Measurements from ENCODE around the gene SVEP1. TPM values are rescaled to one million over a fixed set of nuclear protein-coding genes. Genes with fewer than 3 reads are reported as not detected.
A peak's percentile ranks its signal among the peaks of the same experiment; 100 is the strongest.
"Not testable (repeated sequence)": the region's sequence is repeated elsewhere in the genome, so short reads cannot be mapped to it uniquely, and the experiment has no call there.

The SVEP1 gene
- polyA plus RNA-seq (2012; ENCODE audit: insufficient read depth, insufficient read length): not detected

- DNase-seq (ENCODE audit: low read depth, low spot score): no peak
- H3K4me3 ChIP-seq (ENCODE audit: low read length): no peak within 1 kb of the TSS
Measured at GRCh38 chr9:110579034-110579861, at the start of gene SVEP1. Gene SVEP1, minus strand, starts transcription at chr9:110579741. Its CDS starts 198 bp downstream, at chr9:110579543.

DNA sequence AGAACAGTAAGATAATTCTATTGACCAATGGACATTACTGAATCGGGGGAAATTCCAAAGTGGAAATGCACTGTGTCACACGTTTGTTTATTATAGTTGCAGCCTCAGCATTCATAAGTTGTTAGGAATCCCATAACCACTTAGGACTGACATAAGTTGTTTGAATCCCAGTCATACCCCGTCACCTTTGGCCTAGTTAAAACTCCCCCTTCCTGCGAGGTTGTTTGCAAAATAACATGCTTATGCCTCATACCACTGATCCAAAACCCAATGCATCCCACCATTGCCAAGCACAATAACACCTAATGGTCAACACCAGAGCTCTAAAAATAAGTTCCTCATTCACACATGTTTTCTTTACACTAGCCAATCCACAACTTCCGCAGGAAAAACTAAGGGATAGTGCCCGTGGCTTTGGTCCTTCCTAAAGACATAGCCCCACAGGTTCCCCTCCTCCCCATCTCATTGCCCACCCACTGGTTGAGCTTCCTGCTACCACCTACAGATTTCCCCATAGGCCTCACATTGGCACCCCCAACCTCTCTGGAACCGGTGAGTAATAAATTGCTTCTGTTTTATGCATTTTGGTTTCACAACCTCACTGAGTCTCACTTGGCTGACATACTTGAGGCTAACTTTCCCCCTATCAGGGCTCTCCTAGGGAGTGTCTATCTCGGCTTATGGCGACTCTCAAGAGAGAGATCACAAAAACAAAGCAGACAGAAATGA is 46.7 kb upstream of the SVEP1 start:
- DNase-seq (ENCODE audit: low read depth, low spot score): no peak
- H3K4me3 ChIP-seq (ENCODE audit: low read length): no peak overlapping the region

- DNase-seq (ENCODE audit: low read depth, low spot score): peak; percentile 40
- no peak overlapping the region for H3K4me3 ChIP-seq (ENCODE audit: low read length)
Measured at GRCh38 chr9:110623462-110624025, 44.0 kb upstream of the SVEP1 start.

DNA sequence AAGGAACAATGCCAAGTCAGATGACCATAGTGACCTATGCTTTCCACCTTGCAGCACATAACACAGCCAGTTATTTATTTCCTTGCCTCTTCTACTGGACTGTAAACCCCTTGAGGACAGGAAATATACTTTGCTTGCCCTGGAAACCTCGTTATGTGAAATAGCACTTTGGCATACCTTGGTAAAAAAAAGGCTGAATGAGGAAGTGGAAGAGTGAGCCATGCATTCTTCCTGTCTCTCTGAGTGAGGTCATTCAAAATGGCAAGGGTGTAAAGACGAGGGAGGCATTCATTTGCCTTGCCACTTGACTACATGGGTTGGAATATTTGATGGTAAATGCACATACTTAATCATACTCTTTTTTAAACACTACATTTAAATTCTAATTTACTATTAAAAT is 42.8 kb upstream of the SVEP1 start:
- no peak for DNase-seq (ENCODE audit: low read depth, low spot score)
- no peak overlapping the region for H3K4me3 ChIP-seq (ENCODE audit: low read length)

DNA sequence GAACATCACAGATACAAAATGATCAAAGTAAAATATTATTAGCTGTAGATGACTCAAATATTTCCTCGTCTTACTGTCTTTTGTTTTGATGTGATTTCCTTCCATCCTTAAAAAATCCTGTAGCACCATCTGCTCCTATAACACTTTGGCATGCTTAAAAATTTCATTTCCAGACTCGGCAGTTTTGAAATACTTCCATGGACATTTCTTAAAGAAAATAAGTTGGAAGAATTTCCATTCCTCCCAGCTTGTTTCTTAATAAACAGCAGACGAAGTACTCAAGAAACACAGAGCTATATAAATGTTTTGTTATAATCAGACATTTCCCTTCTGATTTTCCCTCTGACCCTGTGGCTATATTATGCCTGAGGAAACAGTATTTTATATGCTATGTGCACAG is 41.2 kb upstream of the SVEP1 start:
- DNase-seq (ENCODE audit: low read depth, low spot score): no peak
- H3K4me3 ChIP-seq (ENCODE audit: low read length): no peak overlapping the region

DNA sequence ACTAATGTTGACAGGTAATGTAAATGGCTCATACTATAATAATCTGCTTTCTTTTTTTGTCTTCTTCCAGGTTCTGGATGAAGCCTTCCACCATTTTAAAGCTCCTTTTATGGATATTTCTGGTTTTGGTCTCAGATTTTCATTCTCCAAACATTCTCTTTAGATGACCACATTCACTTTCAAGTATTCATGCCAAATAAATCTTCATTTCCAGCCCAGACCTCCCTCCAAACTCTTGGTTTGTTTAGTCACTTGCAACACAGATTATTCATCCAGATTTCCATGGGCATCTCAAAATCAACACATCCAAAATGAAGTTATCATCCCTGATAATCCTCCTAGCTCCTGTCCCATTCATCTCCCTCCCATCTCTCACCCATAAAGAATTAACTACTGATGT is 40.3 kb upstream of the SVEP1 start:
- H3K4me3 ChIP-seq (ENCODE audit: low read length): no peak overlapping the region
- no peak for DNase-seq (ENCODE audit: low read depth, low spot score)

DNA sequence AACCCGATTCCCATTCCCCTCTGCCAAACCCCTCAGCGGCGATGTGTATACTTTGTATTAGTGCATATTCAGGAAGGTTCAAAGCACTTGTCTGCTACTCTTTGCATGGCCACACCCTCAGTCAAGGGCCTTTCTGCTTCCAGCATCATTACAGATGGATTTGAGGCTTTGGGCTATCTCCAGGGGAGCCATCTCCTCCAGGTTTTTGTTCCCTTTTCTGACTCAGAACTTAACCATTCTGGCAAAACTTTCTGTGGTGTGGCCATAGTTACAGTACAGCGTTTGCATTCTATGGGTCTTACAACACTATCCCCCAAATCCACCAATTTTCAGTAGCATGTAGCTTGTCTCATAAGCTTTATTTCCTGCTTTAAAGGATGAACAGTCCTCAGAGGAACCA is 36.0 kb upstream of the SVEP1 start:
- no peak for DNase-seq (ENCODE audit: low read depth, low spot score)
- no peak overlapping the region for H3K4me3 ChIP-seq (ENCODE audit: low read length)

DNA sequence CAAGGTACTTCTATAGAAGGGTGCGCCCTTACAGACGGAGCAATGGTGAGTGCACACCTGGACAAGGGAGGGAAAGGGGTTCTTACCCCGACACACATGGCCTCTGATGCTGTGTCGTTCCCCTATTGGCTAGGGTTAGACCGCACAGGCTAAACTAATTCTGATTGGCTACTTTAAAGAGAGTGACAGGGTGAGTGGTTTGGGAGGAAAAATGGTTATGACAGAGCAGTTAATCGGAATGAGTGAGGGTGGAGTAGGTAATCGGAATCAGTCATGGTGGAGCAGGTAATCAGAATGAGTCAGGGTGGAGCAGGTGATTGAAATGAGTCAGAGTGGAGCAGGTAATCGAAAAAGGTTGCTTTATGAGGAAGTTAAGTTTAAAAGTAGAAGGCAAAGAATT is 35.0 kb upstream of the SVEP1 start:
- not testable (repeated sequence) for H3K4me3 ChIP-seq (ENCODE audit: low read length); DNase-seq (ENCODE audit: low read depth, low spot score)

- no peak overlapping the region for H3K4me3 ChIP-seq (ENCODE audit: low read length)
- DNase-seq (ENCODE audit: low read depth, low spot score): no peak
Measured at GRCh38 chr9:110606179-110606790, 26.7 kb upstream of the SVEP1 start.

- H3K4me3 ChIP-seq (ENCODE audit: low read length): no peak overlapping the region
- no peak for DNase-seq (ENCODE audit: low read depth, low spot score)
Measured at GRCh38 chr9:110605565-110605964, 26.0 kb upstream of the SVEP1 start.

DNA sequence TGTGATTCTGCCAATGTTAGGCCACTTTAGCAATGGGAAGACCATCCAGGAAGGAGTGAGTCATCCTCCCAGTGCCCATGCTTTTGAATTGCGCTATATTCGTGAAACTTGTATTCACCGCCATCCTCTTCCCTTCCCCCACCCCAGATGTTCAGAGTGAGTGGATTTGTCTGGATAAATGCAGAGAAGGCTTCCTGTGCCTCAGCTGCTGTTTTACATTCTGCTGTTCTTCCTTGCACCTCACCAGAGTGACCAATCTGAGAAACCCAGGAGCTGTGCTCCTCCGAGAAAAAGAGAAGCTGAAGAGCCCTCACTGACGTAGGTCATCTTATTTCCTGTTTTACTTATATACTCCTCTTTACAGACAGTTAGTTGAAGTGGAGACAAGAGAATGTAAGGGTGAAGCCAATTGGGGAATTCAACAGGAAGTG is 24.6 kb upstream of the SVEP1 start:
- H3K4me3 ChIP-seq (ENCODE audit: low read length): no peak overlapping the region
- no peak for DNase-seq (ENCODE audit: low read depth, low spot score)

DNA sequence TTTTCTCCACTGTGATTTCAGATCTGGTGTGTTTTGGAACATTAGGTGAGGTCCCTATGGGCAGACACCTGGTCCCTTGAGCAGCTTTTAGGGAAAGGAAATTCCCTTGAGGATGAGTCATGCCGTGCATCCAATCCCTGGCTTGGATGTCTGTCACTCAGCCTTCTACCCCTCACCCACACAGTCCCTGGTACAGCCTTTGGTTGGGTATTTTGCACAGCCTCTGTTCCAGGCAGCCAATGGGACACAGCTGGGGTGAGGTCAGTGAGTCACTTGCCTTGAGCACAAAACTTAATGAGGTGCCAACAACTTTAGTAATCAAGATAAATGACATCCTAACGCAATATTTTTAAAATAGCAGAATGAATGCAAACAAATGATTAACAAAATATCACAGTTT is 22.7 kb upstream of the SVEP1 start:
- no peak overlapping the region for H3K4me3 ChIP-seq (ENCODE audit: low read length)
- DNase-seq (ENCODE audit: low read depth, low spot score): no peak

- no peak overlapping the region for H3K4me3 ChIP-seq (ENCODE audit: low read length)
- no peak for DNase-seq (ENCODE audit: low read depth, low spot score)
Measured at GRCh38 chr9:110601098-110601497, 21.6 kb upstream of the SVEP1 start.

- no peak for DNase-seq (ENCODE audit: low read depth, low spot score)
- no peak overlapping the region for H3K4me3 ChIP-seq (ENCODE audit: low read length)
Measured at GRCh38 chr9:110599468-110599867, 19.9 kb upstream of the SVEP1 start.

- no peak overlapping the region for H3K4me3 ChIP-seq (ENCODE audit: low read length)
- no peak for DNase-seq (ENCODE audit: low read depth, low spot score)
Measured at GRCh38 chr9:110592044-110592830, 12.7 kb upstream of the SVEP1 start.

DNA sequence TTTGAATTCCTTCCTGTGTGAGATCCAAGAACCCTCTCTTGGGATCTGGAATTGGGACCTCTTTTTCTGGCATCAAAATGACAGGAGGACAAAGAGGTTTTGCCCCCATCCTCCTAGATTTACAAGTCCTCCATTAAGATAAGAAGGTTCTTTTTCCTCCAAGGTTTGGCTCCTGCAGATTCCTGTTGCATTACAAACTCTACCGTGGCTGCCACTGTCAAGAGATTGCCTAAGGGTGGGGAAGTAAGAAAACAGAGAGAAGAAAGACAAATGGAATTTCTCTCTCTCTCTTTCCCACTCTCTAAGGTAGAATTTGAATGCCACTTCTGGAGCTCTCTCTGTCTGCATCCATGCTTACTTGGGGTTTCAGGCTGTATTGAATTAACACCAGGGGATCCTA is 12.0 kb upstream of the SVEP1 start:
- no peak overlapping the region for H3K4me3 ChIP-seq (ENCODE audit: low read length)
- DNase-seq (ENCODE audit: low read depth, low spot score): no peak

DNA sequence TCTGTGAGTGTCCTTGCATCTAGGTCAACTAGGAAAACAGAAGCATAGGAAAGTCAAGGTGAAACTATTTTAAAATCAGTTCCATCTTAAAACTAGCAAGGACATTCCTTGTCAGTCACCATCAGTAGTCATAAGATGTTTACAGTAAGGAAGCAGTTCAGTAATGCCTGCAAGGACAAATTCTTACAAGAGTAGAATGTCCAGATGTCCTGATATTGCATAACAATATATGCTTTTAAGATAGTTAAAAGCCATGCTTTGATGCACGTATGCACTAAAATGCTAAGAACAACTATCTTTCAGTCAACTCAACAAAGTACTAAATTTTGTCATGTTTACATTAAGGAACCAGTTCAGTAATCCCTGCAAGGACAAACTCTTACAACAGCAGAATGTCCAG is 11.3 kb upstream of the SVEP1 start:
- H3K4me3 ChIP-seq (ENCODE audit: low read length): no peak overlapping the region
- DNase-seq (ENCODE audit: low read depth, low spot score): no peak

GRCh38 chr9:110588296-110588695 is 8.8 kb upstream of the SVEP1 start:
- DNase-seq (ENCODE audit: low read depth, low spot score): no peak

GRCh38 chr9:110583237-110583636 is 3.7 kb upstream of the SVEP1 start:
- H3K4me3 ChIP-seq (ENCODE audit: low read length): no peak overlapping the region
- DNase-seq (ENCODE audit: low read depth, low spot score): no peak

More at GRCh38 chr9:110588296-110588695, 8.8 kb upstream of the SVEP1 start:
- H3K4me3 ChIP-seq (ENCODE audit: low read length): no peak overlapping the region

Measured in Jurkat, Clone E6-1 (cell line).